Measurements from ENCODE around the gene SHISA9.

DNA sequence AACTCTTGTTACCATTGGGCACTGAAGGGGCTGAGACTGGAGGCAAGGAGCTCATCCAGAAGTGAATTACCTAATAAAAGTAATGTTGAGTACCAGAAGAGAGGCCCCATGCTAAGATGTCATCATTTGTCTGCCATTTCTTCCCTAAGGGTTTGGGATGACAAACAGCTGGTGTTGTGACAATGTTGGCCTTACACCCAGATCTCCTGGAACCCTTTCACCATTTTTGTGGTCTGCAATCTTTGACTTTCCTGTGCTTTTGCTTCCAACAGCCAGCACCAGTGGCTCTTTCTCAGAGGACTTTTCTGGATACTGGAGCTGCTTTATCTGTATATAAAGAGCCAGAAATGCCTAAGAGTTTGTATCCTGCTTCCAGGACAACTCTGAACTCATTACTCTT, 84.1 kb downstream of the SHISA9 start:
- TF ChIP-seq, protein P1, sequence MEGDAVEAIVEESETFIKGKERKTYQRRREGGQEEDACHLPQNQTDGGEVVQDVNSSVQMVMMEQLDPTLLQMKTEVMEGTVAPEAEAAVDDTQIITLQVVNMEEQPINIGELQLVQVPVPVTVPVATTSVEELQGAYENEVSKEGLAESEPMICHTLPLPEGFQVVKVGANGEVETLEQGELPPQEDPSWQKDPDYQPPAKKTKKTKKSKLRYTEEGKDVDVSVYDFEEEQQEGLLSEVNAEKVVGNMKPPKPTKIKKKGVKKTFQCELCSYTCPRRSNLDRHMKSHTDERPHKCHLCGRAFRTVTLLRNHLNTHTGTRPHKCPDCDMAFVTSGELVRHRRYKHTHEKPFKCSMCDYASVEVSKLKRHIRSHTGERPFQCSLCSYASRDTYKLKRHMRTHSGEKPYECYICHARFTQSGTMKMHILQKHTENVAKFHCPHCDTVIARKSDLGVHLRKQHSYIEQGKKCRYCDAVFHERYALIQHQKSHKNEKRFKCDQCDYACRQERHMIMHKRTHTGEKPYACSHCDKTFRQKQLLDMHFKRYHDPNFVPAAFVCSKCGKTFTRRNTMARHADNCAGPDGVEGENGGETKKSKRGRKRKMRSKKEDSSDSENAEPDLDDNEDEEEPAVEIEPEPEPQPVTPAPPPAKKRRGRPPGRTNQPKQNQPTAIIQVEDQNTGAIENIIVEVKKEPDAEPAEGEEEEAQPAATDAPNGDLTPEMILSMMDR (IDR thresholded peaks at IDR 0.05), result no peak
- no peak for TF ChIP-seq ZFX (IDR thresholded peaks at IDR 0.05; ENCODE audit: borderline replicate concordance)

Data from 22Rv1 (cell line).